ENCODE results near the gene ZBTB38.
A peak's percentile ranks its signal among the peaks of the same experiment; 100 is the strongest.

The ZBTB38 gene

GRCh38 chr3:141367038-141367730 is 1.1 kb upstream of the ZBTB38 start:
- peaks cover 8% of the 10 kb centered on the region for H3K4me1 Mint-ChIP-seq
- no peak for DNase-seq
- no peak overlapping the region for H3K4me3 Mint-ChIP-seq
- H3K27me3 Mint-ChIP-seq = peaks cover 14% of the 10 kb centered on the region
- H3K27ac Mint-ChIP-seq = no peak overlapping the region
- CTCF ChIA-PET = interaction anchor here (0.7 to 5.0 kb wide), 6 partner anchors 38 to 88 kb away, joined by 3 to 23 read pairs (median 4); no protein-coding TSS in a partner anchor
- H3K36me3 Mint-ChIP-seq = no peaks in the 10 kb centered on the region
- peaks cover 6% of the 10 kb centered on the region for H3K9me3 Mint-ChIP-seq

DNA sequence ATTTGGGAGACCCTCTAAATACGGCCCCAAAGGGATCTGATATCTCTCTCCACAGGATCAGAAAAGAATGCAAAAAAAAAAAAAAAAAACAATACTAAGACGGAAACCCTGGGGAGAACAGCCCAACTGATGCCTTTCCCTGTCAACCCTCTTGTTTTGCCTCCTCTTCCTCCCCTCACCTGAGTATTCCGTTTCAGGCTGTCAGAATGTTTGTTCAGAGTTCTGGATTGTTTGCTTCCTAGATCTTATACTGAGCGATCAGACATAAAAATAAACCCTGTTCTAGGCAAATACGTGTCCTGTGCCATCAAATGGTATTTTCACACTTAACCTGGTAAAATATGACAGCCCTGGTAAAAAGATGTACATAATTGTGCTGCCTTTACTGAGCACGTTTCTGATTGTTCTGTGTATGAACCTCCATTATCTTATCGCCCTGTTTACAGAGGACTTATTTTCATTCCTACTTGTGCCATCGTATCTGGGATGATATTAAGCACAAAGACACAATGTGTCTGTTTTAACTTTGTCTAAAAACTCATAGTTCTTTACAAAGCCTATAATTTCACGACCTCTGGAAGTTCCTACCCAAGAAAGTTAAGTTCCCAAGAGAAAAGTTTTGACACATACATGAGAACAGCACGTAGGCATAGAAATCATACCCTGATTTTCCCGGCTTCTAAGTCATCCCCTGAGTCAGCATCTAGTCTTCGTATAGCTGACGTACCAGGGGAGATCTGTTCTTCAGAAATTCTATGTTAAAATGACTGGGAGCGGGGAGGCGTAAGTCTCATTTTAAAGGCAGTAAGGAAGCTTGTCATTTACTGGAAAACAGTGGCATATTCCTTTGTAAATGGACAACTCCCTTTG is 856 bp downstream of the ZBTB38 start:
- no peak for DNase-seq
- CTCF ChIA-PET = interaction anchor here (0.7 to 5.1 kb wide), 10 partner anchors 13 to 90 kb away, joined by 3 to 29 read pairs (median 6); no protein-coding TSS in a partner anchor
- no peaks in the 10 kb centered on the region for H3K36me3 Mint-ChIP-seq
- H3K4me3 Mint-ChIP-seq = no peak overlapping the region
- H3K4me1 Mint-ChIP-seq = peaks cover 8% of the 10 kb centered on the region
- H3K9me3 Mint-ChIP-seq = peaks cover 4% of the 10 kb centered on the region
- peaks cover 8% of the 10 kb centered on the region for H3K27me3 Mint-ChIP-seq
- no peak overlapping the region for H3K27ac Mint-ChIP-seq

DNA sequence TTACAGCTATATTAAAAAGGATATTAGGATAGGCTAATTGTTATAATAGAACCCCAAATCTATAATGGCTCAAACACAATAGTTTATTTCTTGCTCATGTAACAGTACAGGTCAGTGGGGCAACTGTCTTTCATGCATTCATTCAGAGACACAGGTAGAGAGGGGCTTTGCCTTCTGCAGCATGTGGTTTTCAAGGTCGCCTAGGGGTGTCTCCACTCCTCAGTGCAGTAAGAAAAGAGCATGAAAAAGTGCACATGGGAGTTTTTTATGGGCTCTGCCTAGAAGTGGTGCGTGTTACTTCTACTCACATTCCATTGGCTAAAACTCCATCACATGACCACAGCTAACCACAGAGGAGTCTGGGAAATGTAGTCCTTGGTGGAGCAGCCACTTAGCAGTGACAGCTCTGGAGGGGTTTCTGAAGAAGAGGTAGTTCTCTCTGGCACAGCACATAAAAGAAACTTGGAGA is 1.8 kb downstream of the ZBTB38 start:
- no peaks in the 10 kb centered on the region for H3K36me3 Mint-ChIP-seq
- peaks cover 4% of the 10 kb centered on the region for H3K9me3 Mint-ChIP-seq
- no peak overlapping the region for H3K27ac Mint-ChIP-seq
- H3K4me1 Mint-ChIP-seq = peaks cover 8% of the 10 kb centered on the region
- H3K27me3 Mint-ChIP-seq = peaks cover 8% of the 10 kb centered on the region
- CTCF ChIA-PET = interaction anchor here (0.7 to 5.1 kb wide), 9 partner anchors 12 to 89 kb away, joined by 3 to 29 read pairs (median 6); no protein-coding TSS in a partner anchor
- H3K4me3 Mint-ChIP-seq = no peak overlapping the region
- peak; percentile 63 for DNase-seq

GRCh38 chr3:141371882-141372281 is 3.6 kb downstream of the ZBTB38 start:
- peaks cover under 1% of the 10 kb centered on the region for H3K27me3 Mint-ChIP-seq

GRCh38 chr3:141372656-141373055 is 4.4 kb downstream of the ZBTB38 start:
- Mint-ChIP-seq H3K27me3 (no peaks in the 10 kb centered on the region), H3K4me3 (no peak overlapping the region)

More at GRCh38 chr3:141371882-141372281, 3.6 kb downstream of the ZBTB38 start:
- Mint-ChIP-seq H3K4me3 (no peak overlapping the region), H3K27ac (no peak overlapping the region), H3K9me3 (peaks cover 4% of the 10 kb centered on the region), H3K36me3 (no peaks in the 10 kb centered on the region), H3K4me1 (peaks cover 26% of the 10 kb centered on the region)
- CTCF ChIA-PET = interaction anchor here (0.6 to 5.1 kb wide), 5 partner anchors 26 to 88 kb away, joined by 3 to 29 read pairs (median 3); no protein-coding TSS in a partner anchor
- no peak for DNase-seq

GRCh38 chr3:141373232-141373631 is 4.9 kb downstream of the ZBTB38 start:
- Mint-ChIP-seq H3K4me1 (peaks cover 26% of the 10 kb centered on the region), H3K27ac (no peak overlapping the region), H3K4me3 (no peak overlapping the region), H3K36me3 (no peaks in the 10 kb centered on the region), H3K9me3 (peaks cover 4% of the 10 kb centered on the region), H3K27me3 (no peaks in the 10 kb centered on the region)
- DNase-seq = no peak
- CTCF ChIA-PET = interaction anchor here (1.4 to 5.1 kb wide), 4 partner anchors 12 to 79 kb away, joined by 4 to 29 read pairs (median 11); no protein-coding TSS in a partner anchor

More at GRCh38 chr3:141372656-141373055, 4.4 kb downstream of the ZBTB38 start:
- CTCF ChIA-PET = interaction anchor here (0.9 to 5.1 kb wide), 5 partner anchors 13 to 82 kb away, joined by 3 to 29 read pairs (median 9); no protein-coding TSS in a partner anchor
- Mint-ChIP-seq H3K36me3 (no peaks in the 10 kb centered on the region), H3K4me1 (peaks cover 28% of the 10 kb centered on the region), H3K27ac (no peak overlapping the region), H3K9me3 (peaks cover 4% of the 10 kb centered on the region)
- no peak for DNase-seq

GRCh38 chr3:141373768-141374526 is 5.6 kb downstream of the ZBTB38 start:
- DNase-seq = no peak

GRCh38 chr3:141375381-141376301 is 7.3 kb downstream of the ZBTB38 start:
- CTCF ChIA-PET = interaction anchor here (0.7 kb wide), 1 partner anchor 77 kb away, joined by 4 read pairs; no protein-coding TSS in a partner anchor
- no peak overlapping the region for H3K4me3 Mint-ChIP-seq

More at GRCh38 chr3:141373768-141374526, 5.6 kb downstream of the ZBTB38 start:
- H3K9me3 Mint-ChIP-seq = peaks cover 6% of the 10 kb centered on the region
- CTCF ChIA-PET = interaction anchor here (1.4 to 2.1 kb wide), 3 partner anchors 11 to 78 kb away, joined by 4 to 13 read pairs (median 9); no protein-coding TSS in a partner anchor
- H3K36me3 Mint-ChIP-seq = no peaks in the 10 kb centered on the region
- no peaks in the 10 kb centered on the region for H3K27me3 Mint-ChIP-seq
- H3K4me3 Mint-ChIP-seq = no peak overlapping the region
- peaks cover 28% of the 10 kb centered on the region for H3K4me1 Mint-ChIP-seq
- no peak overlapping the region for H3K27ac Mint-ChIP-seq

GRCh38 chr3:141377377-141377776 is 9.1 kb downstream of the ZBTB38 start:
- CTCF ChIA-PET = no interaction called here
- Mint-ChIP-seq H3K27me3 (no peaks in the 10 kb centered on the region), H3K4me3 (no peak overlapping the region), H3K36me3 (no peaks in the 10 kb centered on the region), H3K9me3 (peaks cover 1% of the 10 kb centered on the region), H3K27ac (no peak overlapping the region), H3K4me1 (peaks cover 26% of the 10 kb centered on the region)
- DNase-seq = no peak

More at GRCh38 chr3:141375381-141376301, 7.3 kb downstream of the ZBTB38 start:
- peaks cover 1% of the 10 kb centered on the region for H3K9me3 Mint-ChIP-seq
- no peaks in the 10 kb centered on the region for H3K27me3 Mint-ChIP-seq
- peaks cover 26% of the 10 kb centered on the region for H3K4me1 Mint-ChIP-seq
- H3K36me3 Mint-ChIP-seq = no peaks in the 10 kb centered on the region
- H3K27ac Mint-ChIP-seq = peak overlapping the region; percentile 2
- DNase-seq = no peak

- CTCF ChIA-PET = interaction anchor here (1.3 to 1.8 kb wide), 3 partner anchors 18 to 76 kb away, joined by 3 to 9 read pairs (median 5); no protein-coding TSS in a partner anchor
- Mint-ChIP-seq H3K27ac (no peak overlapping the region), H3K4me3 (no peak overlapping the region), H3K4me1 (peaks cover 26% of the 10 kb centered on the region), H3K27me3 (no peaks in the 10 kb centered on the region), H3K9me3 (peaks cover 1% of the 10 kb centered on the region), H3K36me3 (no peaks in the 10 kb centered on the region)
- DNase-seq = no peak
Measured at GRCh38 chr3:141378556-141378955, 10.3 kb downstream of the ZBTB38 start.

- Mint-ChIP-seq H3K36me3 (no peaks in the 10 kb centered on the region), H3K27me3 (no peaks in the 10 kb centered on the region), H3K27ac (peak overlapping the region; percentile 85), H3K9me3 (peaks cover 1% of the 10 kb centered on the region), H3K4me3 (no peak overlapping the region), H3K4me1 (peaks cover 26% of the 10 kb centered on the region)
- DNase-seq = no peak
- CTCF ChIA-PET = interaction anchor here (1.3 to 1.8 kb wide), 4 partner anchors 11 to 75 kb away, joined by 3 to 9 read pairs (median 4); no protein-coding TSS in a partner anchor
Measured at GRCh38 chr3:141379250-141379966, 11.1 kb downstream of the ZBTB38 start.

DNA sequence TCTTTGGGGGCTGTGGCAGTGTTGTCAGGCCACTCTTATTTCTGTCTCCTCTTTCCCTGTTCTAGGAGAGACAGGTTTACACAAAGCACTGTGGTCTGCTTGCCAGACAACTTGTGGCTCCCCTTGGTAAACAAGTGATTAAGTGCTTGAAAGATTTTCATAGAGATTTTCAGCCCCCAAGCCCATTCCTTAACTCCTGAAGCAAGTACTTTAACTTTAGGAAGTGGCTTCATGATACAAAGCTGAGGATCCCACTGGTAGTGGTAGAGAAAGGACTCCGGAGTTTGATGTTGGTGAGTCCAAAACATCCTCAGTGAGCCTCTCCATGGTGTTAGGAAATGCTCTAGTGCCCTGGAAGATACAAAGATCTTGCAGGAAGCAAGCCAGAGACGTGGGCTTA is 12.0 kb downstream of the ZBTB38 start:
- H3K36me3 Mint-ChIP-seq = no peaks in the 10 kb centered on the region
- H3K27me3 Mint-ChIP-seq = peaks cover under 1% of the 10 kb centered on the region
- no peak for DNase-seq
- H3K4me1 Mint-ChIP-seq = peaks cover 24% of the 10 kb centered on the region
- no peak overlapping the region for H3K27ac Mint-ChIP-seq
- H3K9me3 Mint-ChIP-seq = peaks cover 1% of the 10 kb centered on the region
- CTCF ChIA-PET = interaction anchor here (1.7 kb wide), 1 partner anchor 10 kb away, joined by 3 read pairs; no protein-coding TSS in a partner anchor
- no peak overlapping the region for H3K4me3 Mint-ChIP-seq

Measured in activated naive CD4-positive, alpha-beta T cell treated with anti-CD3 and anti-CD28 coated beads, Interleukin-2, amount 10 ng/mL, durations not matched to agents 7 days and 5 days (primary cell).